ENCODE data around the gene KCNA10. TPM values are rescaled to one million over a fixed set of nuclear protein-coding genes. Genes with fewer than 3 reads are reported as not detected.

Gene KCNA10
- total RNA-seq, 1 donor from 2014 or later: not detected

- no peak for TF ChIP-seq CTCF (IDR thresholded peaks at IDR 0.05; ENCODE audit: unreplicated experiment)
- peaks cover 30% of the 10 kb centered on the region for H3K27me3 Mint-ChIP-seq
- H3K9me3 Mint-ChIP-seq (ENCODE audit: low read depth): no peaks in the 10 kb centered on the region
- no peaks in the 10 kb centered on the region for H3K36me3 Mint-ChIP-seq (ENCODE audit: insufficient read depth)
- H3K27ac Mint-ChIP-seq: no peak overlapping the region
- no peak overlapping the region for H3K4me3 Mint-ChIP-seq (ENCODE audit: low read depth)
- peaks cover 4% of the 10 kb centered on the region for H3K4me1 Mint-ChIP-seq (ENCODE audit: low read depth)
- DNase-seq (ENCODE audit: low spot score, unreplicated experiment): no peak
Observed at GRCh38 chr1:110544753-110545152, 25.8 kb upstream of the KCNA10 start.

GRCh38 chr1:110542725-110543124, 23.8 kb upstream of the KCNA10 start:
- TF ChIP-seq CTCF (IDR thresholded peaks at IDR 0.05; ENCODE audit: unreplicated experiment): no peak
- H3K27ac Mint-ChIP-seq: no peak overlapping the region
- no peaks in the 10 kb centered on the region for H3K9me3 Mint-ChIP-seq (ENCODE audit: low read depth)
- no peak for DNase-seq (ENCODE audit: low spot score, unreplicated experiment)
- no peaks in the 10 kb centered on the region for H3K36me3 Mint-ChIP-seq (ENCODE audit: insufficient read depth)
- peaks cover under 1% of the 10 kb centered on the region for H3K4me1 Mint-ChIP-seq (ENCODE audit: low read depth)
- H3K27me3 Mint-ChIP-seq: peaks cover 27% of the 10 kb centered on the region
- no peak overlapping the region for H3K4me3 Mint-ChIP-seq (ENCODE audit: low read depth)

DNA sequence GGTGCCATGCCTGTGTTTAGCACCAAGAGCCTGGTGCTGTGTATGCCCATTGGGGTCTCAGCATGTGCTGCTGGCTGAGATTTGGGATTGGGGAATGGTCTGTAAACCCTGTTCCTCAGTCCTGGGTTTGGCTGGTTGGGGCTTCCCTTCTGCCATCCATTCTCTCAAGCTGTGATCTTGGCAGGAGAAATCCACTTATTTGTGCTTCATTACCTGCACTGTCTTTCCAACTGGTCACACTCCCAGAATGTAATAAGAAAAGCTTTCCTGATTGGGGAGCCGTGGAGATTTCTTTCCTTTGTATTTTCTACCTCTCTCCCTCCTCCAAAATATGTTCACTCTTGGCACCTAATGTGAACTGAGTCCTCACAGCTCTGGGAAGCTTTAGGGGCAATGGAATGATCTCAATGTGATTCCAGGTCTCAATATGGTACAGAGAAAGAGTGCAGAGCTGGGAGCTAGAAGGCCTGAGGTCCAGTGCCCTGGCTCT, 23.0 kb upstream of the KCNA10 start:
- no peak overlapping the region for H3K27ac Mint-ChIP-seq
- no peak for TF ChIP-seq CTCF (IDR thresholded peaks at IDR 0.05; ENCODE audit: unreplicated experiment)

GRCh38 chr1:110540891-110541685, 22.1 kb upstream of the KCNA10 start:
- no peak for DNase-seq (ENCODE audit: low spot score, unreplicated experiment)
- peaks cover 22% of the 10 kb centered on the region for H3K27me3 Mint-ChIP-seq
- no peak overlapping the region for H3K4me3 Mint-ChIP-seq (ENCODE audit: low read depth)
- no peaks in the 10 kb centered on the region for H3K9me3 Mint-ChIP-seq (ENCODE audit: low read depth)
- no peaks in the 10 kb centered on the region for H3K4me1 Mint-ChIP-seq (ENCODE audit: low read depth)
- H3K36me3 Mint-ChIP-seq (ENCODE audit: insufficient read depth): no peaks in the 10 kb centered on the region
- no peak for TF ChIP-seq CTCF (IDR thresholded peaks at IDR 0.05; ENCODE audit: unreplicated experiment)
- H3K27ac Mint-ChIP-seq: no peak overlapping the region

More for the DNA sequence above, 23.0 kb upstream of the KCNA10 start:
- no peak overlapping the region for H3K4me3 Mint-ChIP-seq (ENCODE audit: low read depth)
- H3K27me3 Mint-ChIP-seq: peaks cover 27% of the 10 kb centered on the region
- no peaks in the 10 kb centered on the region for H3K36me3 Mint-ChIP-seq (ENCODE audit: insufficient read depth)
- H3K4me1 Mint-ChIP-seq (ENCODE audit: low read depth): no peaks in the 10 kb centered on the region
- no peaks in the 10 kb centered on the region for H3K9me3 Mint-ChIP-seq (ENCODE audit: low read depth)
- no peak for DNase-seq (ENCODE audit: low spot score, unreplicated experiment)

- Mint-ChIP-seq H3K4me1 (ENCODE audit: low read depth) (no peaks in the 10 kb centered on the region), H3K9me3 (ENCODE audit: low read depth) (no peaks in the 10 kb centered on the region), H3K36me3 (ENCODE audit: insufficient read depth) (no peaks in the 10 kb centered on the region), H3K27me3 (peaks cover 27% of the 10 kb centered on the region), H3K27ac (no peak overlapping the region), H3K4me3 (ENCODE audit: low read depth) (no peak overlapping the region)
- no peak for DNase-seq (ENCODE audit: low spot score, unreplicated experiment)
- no peak for TF ChIP-seq CTCF (IDR thresholded peaks at IDR 0.05; ENCODE audit: unreplicated experiment)
Observed at GRCh38 chr1:110538921-110539320, 19.9 kb upstream of the KCNA10 start.
